HG02623 (cell line): ENCODE data around the gene KPRP.

Source experiments
- ATAC-seq: cut with Tn5 transposase; IDR thresholded peaks from one replicate; pipeline ENCODE4 v1.9.1; 2021; ENCODE audit warnings: moderate library complexity; ENCODE audit not compliant: unreplicated experiment

Gene KPRP, protein sequence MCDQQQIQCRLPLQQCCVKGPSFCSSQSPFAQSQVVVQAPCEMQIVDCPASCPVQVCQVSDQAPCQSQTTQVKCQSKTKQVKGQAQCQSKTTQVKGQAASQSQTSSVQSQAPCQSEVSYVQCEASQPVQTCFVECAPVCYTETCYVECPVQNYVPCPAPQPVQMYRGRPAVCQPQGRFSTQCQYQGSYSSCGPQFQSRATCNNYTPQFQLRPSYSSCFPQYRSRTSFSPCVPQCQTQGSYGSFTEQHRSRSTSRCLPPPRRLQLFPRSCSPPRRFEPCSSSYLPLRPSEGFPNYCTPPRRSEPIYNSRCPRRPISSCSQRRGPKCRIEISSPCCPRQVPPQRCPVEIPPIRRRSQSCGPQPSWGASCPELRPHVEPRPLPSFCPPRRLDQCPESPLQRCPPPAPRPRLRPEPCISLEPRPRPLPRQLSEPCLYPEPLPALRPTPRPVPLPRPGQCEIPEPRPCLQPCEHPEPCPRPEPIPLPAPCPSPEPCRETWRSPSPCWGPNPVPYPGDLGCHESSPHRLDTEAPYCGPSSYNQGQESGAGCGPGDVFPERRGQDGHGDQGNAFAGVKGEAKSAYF

DNA sequence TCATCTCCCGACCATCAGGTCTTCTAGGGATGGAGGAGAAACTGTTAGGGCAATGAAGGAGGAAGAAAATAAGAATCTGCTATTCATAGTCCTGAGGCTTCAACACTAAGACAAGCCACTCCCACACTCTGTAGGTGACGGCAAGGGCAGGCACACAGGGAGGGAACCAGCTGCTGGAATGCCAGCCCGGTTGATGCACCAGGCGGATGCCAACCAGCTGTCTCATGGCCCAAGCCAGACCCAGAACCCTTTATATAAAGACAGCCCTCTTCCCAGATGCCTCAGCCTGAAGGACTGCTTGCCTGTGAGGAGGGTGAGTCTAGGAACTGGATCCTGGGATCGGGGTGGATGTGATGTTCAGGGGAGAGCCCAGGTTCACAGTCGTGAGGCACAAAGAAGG is at the start of gene KPRP:
TSS of gene KPRP (plus strand) at position 279 of the 400 bp plus-strand sequence. CDS start 1,564 bp downstream, outside the sequence.
- ATAC-seq, result no peak

GRCh38 chr1:152718238-152718637 is 39.6 kb upstream of the KPRP start:
- no peak for ATAC-seq

- no peak for ATAC-seq
Observed at GRCh38 chr1:152725261-152725660, 32.6 kb upstream of the KPRP start.

DNA sequence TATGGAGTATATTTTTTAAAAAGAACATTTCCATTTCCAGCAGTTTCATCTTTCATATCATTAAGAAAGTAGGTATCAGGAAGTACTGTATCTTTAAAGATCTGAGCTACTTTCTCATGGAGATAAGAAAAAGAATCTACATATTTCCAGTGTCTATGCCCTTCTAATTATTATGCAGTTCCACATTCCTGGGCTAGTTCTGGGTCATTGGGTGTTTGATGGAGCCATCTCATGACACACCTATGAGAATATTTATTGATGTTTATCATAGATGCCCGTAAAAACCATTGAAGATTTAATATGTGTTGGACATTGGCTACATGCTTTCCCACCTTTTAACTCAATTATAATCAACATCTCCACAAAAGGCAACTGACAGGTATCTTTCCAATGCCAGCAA is 28.8 kb upstream of the KPRP start:
- no peak for ATAC-seq

GRCh38 chr1:152735648-152736047 is 22.2 kb upstream of the KPRP start:
- ATAC-seq, result no peak

GRCh38 chr1:152737997-152738396 is 19.8 kb upstream of the KPRP start:
- no peak for ATAC-seq

DNA sequence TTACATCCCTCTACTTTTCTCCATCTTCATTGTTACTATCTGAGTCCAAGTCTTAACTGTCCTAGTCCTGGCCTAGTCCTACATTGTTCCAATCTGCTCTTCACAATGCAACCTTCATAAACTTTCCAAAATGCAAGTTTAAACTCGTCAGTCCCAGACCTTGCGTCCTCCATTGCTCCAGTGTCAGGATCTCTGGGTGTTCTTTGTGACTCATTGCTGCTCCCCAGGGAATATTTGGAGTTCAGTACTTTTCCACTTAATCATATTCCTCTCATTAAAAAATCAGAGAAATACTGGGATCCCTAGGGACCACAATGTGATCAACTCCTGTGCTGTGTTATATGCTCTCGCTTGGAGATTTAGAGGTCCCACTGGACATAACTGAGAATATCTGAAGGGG is 18.0 kb upstream of the KPRP start:
- no peak for ATAC-seq

- ATAC-seq, result no peak
Observed at GRCh38 chr1:152741656-152742055, 16.2 kb upstream of the KPRP start.

GRCh38 chr1:152743371-152744145 is 14.3 kb upstream of the KPRP start:
- ATAC-seq, result no peak

GRCh38 chr1:152745289-152745704 is 12.5 kb upstream of the KPRP start:
- ATAC-seq, result no peak

GRCh38 chr1:152745765-152746444 is 11.9 kb upstream of the KPRP start:
- no peak for ATAC-seq

GRCh38 chr1:152747831-152748230 is 10.0 kb upstream of the KPRP start:
- ATAC-seq, result no peak

- ATAC-seq, result no peak
Observed at GRCh38 chr1:152752225-152752624, 5.6 kb upstream of the KPRP start.

DNA sequence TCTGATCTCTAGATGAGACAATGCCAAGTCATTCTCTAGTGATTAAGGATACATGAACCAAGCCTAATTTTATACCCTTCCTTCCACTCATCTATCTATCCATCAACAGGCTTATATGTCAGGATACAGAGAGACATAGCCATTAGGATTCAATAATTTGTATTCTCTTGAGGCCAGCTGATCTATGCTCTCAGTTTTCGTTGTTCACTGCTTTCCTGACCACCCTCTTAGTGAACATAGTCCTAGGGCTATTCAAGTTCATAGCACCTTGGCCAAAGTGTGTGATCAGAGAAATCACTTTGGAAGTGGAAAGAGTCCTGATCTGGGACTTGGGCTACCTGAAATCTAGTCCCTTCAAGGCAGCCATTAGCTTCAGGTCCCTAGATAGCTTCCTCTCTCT is 4.2 kb upstream of the KPRP start:
- ATAC-seq, result no peak

GRCh38 chr1:152756872-152757271 is 953 bp upstream of the KPRP start:
- no peak for ATAC-seq

DNA sequence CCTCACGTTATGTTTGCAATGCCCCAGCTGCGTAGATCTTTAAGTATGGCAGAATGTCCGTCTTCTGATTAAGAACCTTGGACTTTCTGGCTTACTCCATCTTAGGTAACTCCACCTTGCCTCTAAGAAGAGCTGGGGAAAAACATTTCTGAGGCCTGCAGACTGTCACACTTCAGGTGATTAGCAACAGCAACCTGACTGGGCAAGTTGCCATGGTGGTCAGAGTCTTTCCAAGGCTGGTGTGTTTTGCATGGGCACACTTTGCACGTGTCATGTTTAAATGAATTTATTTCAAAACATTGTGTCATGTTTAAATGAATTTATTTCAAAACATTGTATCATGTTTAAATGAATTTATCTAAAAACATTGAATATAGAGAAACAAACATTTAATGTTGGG is 811 bp downstream of the KPRP start:
- no peak for ATAC-seq

DNA sequence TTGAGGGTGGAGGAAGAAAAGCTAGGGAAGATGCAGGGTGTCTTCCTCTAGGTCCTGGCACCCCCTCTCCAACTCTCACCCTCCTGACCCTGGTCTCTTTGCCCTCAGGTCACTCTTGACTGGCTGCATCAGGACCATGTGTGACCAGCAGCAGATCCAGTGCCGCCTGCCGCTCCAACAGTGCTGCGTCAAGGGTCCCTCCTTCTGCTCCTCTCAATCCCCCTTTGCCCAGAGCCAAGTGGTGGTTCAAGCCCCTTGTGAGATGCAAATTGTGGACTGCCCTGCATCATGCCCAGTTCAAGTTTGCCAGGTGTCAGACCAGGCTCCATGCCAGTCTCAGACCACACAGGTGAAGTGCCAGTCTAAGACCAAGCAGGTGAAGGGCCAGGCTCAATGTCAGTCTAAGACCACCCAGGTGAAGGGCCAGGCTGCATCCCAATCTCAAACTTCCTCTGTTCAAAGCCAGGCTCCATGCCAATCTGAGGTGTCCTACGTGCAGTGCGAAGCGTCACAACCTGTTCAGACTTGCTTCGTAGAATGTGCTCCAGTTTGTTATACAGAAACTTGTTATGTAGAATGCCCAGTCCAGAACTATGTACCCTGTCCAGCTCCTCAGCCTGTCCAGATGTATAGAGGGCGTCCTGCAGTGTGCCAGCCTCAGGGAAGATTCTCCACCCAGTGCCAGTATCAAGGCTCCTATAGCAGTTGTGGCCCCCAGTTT is 1.8 kb downstream of the KPRP start:
- no peak for ATAC-seq

DNA sequence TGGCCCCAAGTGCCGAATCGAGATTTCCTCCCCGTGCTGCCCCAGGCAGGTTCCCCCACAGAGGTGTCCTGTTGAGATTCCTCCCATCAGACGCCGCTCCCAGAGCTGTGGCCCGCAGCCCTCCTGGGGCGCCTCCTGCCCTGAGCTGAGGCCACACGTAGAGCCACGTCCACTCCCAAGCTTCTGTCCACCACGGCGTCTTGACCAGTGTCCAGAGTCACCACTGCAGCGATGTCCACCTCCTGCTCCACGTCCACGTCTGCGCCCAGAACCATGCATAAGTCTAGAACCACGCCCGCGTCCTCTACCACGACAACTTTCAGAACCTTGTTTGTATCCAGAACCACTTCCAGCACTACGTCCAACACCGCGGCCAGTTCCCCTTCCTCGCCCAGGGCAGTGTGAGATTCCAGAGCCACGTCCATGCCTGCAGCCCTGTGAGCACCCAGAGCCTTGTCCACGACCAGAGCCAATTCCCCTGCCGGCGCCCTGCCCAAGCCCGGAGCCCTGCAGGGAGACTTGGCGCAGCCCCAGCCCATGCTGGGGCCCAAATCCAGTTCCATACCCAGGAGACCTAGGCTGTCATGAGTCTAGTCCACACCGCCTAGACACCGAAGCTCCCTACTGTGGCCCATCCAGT is 2.8 kb downstream of the KPRP start:
- ATAC-seq, result no peak

GRCh38 chr1:152761609-152762213 is 3.9 kb downstream of the KPRP start:
- ATAC-seq, result no peak
